HG02938 (cell line): ENCODE data around the gene SULT2B1.
"Not testable (repeated sequence)": the region's sequence is repeated elsewhere in the genome, so short reads cannot be mapped to it uniquely, and the experiment has no call there.

Source experiments
- ATAC-seq: cut with Tn5 transposase; IDR thresholded peaks from one replicate; pipeline ENCODE4 v1.9.1; 2021; ENCODE audit warnings: mild to moderate bottlenecking, moderate library complexity; ENCODE audit not compliant: unreplicated experiment

The SULT2B1 gene

DNA sequence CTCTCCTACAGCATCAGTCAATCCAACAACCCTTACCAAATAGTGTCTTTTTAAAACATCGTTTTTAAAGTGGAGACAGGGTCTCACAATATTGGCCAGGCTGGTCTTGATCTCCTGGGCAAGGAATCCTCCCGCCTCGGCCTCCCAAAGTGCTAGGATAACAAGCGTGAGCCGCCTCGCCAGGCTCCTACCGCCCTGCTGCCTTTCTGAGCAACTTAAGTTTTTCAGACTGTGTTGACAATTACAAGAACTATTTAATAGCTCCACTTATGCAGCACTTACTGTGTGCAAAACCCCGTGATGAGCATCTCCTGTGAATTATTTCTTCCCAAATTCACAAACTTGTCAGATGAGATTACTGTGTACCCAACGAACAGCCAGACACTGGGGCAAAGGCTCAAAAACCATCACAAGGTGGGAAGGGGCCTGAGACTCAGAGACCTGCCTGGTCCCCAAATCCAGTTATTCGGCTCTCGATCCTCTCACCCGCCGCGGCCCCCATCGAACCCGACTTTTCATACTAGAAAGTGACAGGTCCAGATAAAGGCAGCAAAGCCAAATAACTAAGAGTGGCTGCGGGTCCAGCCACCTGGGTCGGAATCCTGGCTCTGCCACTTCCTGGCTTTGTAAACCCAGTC is 66.4 kb downstream of the SULT2B1 start:
- no peak for ATAC-seq

DNA sequence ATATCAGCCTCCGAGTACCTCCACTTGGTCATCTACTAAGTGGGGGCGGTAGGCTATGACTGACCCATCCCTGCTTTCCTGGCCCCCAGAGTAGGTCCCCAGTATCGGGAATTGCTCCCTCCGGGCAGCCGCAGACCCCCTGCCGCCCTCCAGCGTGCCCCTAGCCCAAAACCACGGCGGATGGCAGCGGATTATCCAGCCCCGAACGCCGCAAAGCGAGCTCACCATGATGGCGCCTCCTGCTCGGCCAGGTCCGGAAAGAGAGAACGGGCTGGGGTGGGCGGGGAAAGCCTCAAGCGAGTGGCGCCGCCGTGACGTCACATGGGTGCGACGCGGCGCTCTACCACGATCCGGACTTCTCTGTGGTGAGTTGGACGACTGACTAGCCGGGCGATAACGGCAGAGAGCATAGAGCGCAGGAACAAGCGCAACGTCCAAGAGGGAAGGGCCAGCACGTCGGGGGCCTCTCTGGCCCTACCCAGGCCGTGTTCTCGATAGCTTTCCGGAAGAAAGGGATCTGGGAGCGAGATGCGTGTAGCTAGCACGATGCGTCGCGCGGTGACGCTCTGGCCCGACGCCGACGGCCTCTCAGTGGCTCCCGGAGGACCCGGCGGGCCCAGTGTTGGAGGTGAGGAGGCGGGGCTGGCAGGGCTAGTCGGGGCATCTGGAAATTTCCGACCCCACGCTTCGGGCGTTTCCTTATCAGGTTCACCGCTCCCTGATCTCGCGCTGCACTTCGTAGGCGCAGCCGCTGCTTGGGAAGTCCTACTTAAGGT is 67.1 kb downstream of the SULT2B1 start, which contains the start of the genes RPL18 and SPHK2:
Gene RPL18, minus strand, starts transcription at position 263 of the 776 bp plus-strand sequence. Its CDS starts 35 bp downstream, at position 228.
Gene SPHK2, plus strand, starts transcription at position 591 of the 776 bp plus-strand sequence. CDS start 1,009 bp downstream, outside the sequence.
- ATAC-seq, result peak; percentile 87

DNA sequence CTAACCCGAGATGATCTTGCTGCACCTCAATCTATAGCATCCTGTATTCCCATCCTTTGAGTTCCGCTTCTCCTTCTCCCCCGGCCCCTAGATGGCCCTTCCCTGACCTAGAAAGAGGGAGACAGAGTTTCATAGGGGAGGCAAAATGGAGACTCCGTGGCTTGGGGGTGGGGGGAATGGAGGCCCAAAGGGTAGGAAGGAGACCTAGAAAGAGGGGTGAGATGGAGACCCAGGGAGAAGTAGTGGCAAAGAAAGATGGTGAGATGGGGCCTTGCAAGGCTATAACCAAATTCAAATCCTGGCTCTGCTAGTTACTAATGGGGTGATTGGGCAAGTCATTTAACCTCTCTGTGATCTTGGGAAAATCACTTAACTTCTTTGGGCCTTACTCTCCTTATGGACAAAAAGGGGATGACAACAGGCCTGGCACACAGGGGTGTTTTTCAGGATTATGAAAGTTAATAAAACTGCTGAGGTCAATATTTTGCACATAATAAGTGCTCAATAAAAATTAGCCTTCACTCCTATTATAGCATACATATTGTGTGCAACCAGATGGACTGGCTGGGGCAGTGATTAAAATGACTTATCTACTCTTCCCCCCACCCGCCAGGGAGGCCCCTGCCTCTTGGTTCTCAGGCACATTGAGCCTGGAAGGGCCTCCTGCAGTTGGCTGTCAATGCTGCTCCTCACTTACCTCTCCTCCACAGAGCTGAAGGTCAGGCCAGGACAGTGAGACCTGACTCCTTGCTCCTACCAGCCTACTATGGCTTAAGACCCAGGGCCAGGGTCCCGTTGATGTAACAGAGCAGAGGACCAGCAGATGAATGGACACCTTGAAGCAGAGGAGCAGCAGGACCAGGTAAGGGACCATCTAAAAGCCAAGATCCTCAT is 68.0 kb downstream of the SULT2B1 start:
- ATAC-seq, result no peak

DNA sequence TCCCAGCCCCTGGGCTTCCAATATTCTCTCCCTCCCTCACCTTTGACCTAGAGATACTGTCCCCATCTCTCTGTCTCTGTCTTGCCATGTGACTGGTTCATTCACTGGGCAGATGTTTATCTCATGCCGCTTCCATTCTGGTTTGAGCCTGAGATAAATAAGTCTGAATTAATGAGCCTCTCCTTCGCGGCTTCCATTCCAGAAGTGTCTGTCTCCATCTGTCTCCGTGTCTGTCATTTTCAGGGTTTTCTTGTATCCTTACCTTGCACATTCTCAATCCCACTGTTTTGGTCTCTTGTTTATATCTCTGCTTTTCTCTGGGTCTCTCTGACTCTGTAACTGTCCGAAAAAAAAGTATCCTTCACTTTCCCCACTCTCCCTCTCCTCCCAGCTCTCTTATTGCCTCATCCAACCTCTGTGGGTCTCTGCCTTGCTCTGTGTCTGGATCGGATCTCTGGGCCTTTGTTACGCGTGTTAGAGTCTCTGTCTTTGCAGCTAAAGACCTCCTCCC is 71.6 kb downstream of the SULT2B1 start:
- ATAC-seq, result no peak

DNA sequence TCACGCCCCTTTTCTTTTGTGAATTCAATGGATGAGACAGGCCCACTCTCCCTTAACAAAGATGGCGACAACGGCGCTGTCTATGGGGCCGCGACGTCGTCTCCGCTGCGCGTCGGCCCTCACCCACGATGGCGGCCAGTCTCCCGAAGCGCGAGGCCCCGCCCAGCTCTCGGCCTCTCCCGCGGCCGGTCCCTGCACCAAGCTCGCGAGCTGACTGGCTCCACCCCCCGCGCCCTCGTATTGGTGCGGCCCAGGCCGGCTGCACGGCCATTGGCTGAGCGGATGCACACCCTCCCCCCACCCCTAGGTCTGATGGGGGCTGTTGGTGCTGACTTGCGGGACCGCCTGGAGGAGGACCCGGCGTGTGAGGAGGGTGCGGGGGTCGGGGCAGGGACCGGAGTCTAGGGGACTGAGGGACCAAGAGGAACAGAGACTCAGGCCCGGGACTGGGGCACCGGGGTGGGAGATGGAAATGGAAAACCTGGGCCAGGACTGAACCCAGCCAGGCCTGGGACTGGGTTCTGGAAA is 72.2 kb downstream of the SULT2B1 start:
- peak; percentile 53 for ATAC-seq

DNA sequence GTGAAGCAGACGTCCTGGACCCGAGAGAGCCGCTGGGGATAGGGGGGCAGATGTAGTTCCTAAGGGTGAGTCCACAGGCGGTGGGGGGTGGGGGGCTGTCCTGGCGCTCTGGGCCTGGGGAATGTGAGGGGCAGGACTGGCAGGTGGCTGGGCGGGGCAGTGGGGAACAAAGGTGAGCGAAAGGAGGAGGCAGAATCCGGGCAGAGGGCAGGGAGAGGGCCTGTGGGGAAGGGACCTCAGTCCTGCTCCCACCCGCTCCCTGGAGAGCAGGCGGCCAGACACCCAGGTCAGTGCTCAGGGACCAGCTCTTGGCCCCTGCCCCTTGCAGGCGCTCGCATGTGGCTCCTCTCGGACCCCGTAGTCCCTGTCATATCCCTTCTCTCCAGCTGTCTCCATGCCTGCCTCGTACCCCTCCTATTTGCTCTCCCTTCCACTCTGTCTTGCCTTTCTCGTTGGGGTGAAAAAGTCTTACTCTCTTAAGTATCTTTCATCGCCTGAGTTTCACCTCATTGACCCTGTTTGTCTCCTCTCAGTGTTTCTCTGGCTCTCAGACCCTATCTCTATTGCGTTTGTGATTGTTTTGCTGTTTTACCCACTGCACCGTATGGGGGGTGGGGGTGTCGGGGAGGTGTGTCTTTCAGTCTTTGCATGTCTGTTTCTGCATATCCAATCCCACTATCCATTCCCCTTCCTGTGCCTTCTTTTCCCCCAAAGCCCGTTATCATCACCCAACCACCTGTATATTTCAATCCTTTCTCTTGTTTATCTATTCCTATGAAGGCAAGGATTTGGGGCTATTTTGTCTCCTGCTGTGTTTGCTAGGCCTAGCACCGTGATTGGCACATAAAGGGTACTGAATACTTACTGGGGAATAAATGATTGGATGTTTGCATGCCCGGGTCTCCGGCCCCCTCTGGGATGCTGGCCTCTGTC is 73.1 kb downstream of the SULT2B1 start:
- no peak for ATAC-seq

DNA sequence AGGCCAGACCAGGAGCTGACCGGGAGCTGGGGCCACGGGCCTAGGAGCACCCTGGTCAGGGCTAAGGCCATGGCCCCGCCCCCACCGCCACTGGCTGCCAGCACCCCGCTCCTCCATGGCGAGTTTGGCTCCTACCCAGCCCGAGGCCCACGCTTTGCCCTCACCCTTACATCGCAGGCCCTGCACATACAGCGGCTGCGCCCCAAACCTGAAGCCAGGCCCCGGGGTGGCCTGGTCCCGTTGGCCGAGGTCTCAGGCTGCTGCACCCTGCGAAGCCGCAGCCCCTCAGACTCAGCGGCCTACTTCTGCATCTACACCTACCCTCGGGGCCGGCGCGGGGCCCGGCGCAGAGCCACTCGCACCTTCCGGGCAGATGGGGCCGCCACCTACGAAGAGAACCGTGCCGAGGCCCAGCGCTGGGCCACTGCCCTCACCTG is 73.9 kb downstream of the SULT2B1 start:
- no peak for ATAC-seq

DNA sequence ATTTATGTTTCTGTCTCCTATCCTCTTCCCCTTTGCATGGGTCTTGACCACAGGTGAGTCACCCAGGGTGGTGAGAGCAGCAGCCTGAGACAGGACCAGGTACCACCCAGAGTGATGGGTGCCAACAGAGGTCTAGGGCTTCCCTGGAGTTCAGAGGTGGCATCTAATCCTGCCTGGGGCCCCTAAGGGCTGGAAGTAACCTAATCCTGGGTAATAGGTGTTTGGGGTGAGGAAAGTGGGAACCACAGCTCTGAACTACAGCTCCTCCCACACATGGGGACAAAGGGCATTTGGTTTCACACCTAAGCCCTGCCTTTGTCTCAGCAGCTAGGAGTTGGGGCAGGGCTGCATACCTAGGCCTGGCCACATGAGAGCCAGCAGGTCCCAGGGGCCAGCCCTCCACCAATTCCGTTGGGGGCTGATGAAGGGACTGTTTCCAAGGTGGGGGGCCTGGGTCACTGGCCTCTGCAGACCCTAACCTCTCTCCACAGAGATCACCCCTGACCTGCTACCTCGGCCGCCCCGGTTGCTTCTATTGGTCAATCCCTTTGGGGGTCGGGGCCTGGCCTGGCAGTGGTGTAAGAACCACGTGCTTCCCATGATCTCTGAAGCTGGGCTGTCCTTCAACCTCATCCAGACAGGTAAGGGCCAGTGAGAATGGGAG is 75.4 kb downstream of the SULT2B1 start:
- ATAC-seq, result no peak

DNA sequence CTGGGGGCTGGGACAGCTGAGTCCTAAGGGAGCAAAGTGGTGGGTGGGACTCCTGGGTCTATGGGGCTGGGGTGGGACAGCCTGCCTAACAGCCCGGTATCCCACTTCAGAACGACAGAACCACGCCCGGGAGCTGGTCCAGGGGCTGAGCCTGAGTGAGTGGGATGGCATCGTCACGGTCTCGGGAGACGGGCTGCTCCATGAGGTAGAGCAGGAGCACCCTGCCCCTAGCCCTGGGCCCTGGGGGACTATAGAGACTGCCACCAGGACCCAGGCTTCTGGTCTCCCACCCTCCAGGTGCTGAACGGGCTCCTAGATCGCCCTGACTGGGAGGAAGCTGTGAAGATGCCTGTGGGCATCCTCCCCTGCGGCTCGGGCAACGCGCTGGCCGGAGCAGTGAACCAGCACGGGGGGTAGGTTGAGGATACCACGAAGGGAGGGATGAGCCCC is 75.9 kb downstream of the SULT2B1 start:
- no peak for ATAC-seq

DNA sequence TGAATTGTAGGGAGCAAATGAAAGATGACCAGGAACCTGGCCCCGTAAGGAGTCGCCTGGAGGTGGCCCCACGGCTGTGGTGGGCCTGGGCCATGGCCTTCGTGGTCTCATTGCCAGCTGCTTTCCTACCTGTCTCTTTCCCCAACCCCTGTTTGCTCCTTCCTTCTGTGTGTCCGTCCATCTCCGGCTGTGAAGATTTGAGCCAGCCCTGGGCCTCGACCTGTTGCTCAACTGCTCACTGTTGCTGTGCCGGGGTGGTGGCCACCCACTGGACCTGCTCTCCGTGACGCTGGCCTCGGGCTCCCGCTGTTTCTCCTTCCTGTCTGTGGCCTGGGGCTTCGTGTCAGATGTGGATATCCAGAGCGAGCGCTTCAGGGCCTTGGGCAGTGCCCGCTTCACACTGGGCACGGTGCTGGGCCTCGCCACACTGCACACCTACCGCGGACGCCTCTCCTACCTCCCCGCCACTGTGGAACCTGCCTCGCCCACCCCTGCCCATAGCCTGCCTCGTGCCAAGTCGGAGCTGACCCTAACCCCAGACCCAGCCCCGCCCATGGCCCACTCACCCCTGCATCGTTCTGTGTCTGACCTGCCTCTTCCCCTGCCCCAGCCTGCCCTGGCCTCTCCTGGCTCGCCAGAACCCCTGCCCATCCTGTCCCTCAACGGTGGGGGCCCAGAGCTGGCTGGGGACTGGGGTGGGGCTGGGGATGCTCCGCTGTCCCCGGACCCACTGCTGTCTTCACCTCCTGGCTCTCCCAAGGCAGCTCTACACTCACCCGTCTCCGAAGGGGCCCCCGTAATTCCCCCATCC is 76.7 kb downstream of the SULT2B1 start:
- no peak for ATAC-seq

DNA sequence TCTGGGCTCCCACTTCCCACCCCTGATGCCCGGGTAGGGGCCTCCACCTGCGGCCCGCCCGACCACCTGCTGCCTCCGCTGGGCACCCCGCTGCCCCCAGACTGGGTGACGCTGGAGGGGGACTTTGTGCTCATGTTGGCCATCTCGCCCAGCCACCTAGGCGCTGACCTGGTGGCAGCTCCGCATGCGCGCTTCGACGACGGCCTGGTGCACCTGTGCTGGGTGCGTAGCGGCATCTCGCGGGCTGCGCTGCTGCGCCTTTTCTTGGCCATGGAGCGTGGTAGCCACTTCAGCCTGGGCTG is 77.3 kb downstream of the SULT2B1 start:
- ATAC-seq, result no peak

DNA sequence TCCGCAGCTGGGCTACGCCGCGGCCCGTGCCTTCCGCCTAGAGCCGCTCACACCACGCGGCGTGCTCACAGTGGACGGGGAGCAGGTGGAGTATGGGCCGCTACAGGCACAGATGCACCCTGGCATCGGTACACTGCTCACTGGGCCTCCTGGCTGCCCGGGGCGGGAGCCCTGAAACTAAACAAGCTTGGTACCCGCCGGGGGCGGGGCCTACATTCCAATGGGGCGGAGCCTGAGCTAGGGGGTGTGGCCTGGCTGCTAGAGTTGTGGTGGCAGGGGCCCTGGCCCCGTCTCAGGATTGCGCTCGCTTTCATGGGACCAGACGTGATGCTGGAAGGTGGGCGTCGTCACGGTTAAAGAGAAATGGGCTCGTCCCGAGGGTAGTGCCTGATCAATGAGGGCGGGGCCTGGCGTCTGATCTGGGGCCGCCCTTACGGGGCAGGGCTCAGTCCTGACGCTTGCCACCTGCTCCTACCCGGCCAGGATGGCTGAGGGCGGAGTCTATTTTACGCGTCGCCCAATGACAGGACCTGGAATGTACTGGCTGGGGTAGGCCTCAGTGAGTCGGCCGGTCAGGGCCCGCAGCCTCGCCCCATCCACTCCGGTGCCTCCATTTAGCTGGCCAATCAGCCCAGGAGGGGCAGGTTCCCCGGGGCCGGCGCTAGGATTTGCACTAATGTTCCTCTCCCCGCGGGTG is 77.8 kb downstream of the SULT2B1 start:
- ATAC-seq, result no peak

DNA sequence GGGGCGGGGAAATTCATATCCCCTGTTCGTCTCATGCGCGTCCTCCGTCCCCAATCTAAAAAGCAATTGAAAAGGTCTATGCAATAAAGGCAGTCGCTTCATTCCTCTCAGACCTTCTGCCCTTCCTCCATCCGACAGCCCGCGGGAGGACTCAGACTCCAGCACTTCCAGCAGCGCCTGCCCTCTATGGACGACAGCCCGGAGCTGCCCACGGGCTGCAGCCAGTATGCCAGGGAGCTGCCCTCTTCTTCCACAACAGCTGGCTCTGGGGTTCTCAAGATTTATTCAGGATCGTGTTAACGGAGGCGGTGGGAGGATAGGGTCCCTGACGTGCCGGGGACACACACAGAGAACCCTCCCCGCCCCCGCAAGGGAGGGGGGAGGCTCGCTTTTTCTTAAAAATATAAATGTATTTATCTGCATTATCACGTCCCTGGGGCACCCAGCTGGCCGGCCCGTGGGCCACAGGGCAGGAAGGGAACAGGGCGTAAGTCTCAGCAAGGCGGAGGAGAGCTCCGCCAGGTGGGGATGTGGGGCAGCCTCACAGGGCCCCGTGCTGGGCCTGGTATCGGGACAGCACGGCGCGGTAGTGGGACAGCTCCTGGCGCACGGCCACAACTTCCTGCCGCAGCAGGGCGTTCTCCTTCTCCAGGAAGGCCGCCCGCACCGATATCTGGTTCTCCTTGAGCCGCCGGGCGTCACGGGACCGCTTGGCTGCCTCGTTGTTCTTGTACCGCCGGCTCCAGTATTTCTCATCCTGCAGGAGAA is 78.5 kb downstream of the SULT2B1 start:
- ATAC-seq, result no peak

DNA sequence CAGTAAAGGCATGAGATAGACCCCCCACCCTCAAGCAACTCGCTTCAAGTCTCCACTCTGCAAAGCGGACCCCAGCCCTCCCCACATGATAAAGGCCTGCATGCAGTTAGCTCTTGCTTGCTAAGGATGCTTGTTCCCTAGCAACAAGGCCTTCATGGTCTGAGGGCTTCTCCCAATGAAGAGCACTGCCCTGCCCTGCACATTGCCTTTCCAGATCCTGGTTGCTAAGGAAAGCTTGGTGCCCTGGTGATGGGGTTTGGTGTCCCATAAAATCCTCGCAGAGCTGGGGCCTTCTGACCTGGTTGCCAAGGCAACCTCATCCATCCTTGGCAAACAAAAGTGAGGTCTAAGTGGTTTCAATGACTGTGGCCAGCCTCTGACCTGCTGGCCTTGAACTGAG is 79.3 kb downstream of the SULT2B1 start:
- ATAC-seq, result no peak

DNA sequence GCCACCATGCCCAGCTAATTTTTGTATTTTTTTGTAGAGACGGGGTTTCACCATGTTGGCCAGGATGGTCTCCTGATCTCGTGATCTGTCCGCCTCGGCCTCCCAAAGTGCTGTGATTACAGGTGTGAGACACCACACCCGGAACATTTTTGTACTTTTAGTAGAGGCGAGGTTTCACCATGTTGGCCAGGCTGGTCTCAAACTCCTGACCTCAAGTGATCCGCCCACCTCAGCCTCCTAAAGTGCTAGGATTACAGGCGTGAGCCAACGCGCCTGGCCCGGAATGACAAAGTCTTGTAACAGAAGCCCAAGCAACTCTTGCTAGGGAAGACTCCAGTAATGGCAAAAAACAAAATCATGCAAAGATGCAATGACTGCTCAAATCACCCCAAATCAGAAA is 80.3 kb downstream of the SULT2B1 start:
- ATAC-seq, result not testable (repeated sequence)

DNA sequence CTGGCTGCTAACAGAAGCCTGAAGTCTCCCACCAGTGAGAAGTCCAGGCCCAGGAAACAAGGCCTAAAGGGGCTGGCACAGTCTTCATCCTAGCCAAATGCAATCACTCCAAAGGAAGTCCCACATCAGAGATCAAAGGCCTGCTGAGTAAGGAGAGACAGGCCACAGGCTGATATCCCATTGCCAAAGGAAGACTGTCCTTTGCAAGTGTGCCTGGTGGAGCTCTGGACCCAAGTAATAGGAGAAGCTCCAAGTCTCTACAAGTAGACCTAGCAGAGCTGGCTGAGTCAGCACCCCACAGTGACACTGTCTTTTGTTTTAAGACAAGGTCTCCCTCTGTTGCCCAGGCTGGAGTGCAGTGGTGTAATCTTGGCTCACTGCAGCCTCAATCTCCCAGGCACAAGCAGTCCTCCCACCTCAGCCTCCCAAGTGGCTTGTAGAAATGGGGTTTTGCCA is 80.7 kb downstream of the SULT2B1 start:
- ATAC-seq, result no peak
